Spleen (tissue), 13 donors: ENCODE results near the gene IGF1. TPM values are rescaled to one million over a fixed set of nuclear protein-coding genes. Genes with fewer than 3 reads are reported as not detected.

Experiments
- DNase-seq: peaks from one replicate; pipeline ENCODE4 v3.0.0-alpha.2; 2020
- H3K27ac ChIP-seq, 8 donors: fragments of 200-600 bp; sonication (generic) in 7 of 8; 1 replicate in 4 of 8; 2 replicates in 4 of 8; pipeline versions ENCODE4 v1.5.0 to v1.8.0; 2016 to 2021; ENCODE audit warnings: inconsistent platforms in 4 of 8, mild to moderate bottlenecking in 4 of 8, moderate library complexity in 1 of 8
- H3K27me3 ChIP-seq, 7 donors: fragments of 200-600 bp; sonication (generic) in 6 of 7; replicated peaks in 1 of 7; 1 replicate in 4 of 7; 2 replicates in 3 of 7; pipeline versions ENCODE4 v1.5.0 to v1.8.0; 2016 to 2021; ENCODE audit warnings: inconsistent platforms in 3 of 7, mild to moderate bottlenecking in 1 of 7
- H3K36me3 ChIP-seq, 6 donors: fragments of 200-600 bp; sonication (generic) in 5 of 6; 1 replicate in 4 of 6; 2 replicates in 2 of 6; pipeline versions ENCODE4 v1.5.0 to v1.8.0; 2016 to 2021; ENCODE audit warnings: inconsistent platforms in 2 of 6
- H3K4me1 ChIP-seq, 6 donors: fragments of 200-600 bp; sonication (generic) in 5 of 6; 1 replicate in 3 of 6; 2 replicates in 3 of 6; pipeline versions ENCODE4 v1.5.0 to v1.8.0; 2016 to 2021; ENCODE audit warnings: inconsistent platforms in 3 of 6
- H3K4me3 ChIP-seq, 8 donors: fragments of 200-600 bp; sonication (generic) in 7 of 8; 1 replicate in 4 of 8; 2 replicates in 4 of 8; pipeline versions ENCODE4 v1.5.0 to v1.8.0; 2016 to 2021; ENCODE audit warnings: inconsistent platforms in 4 of 8, mild to moderate bottlenecking in 4 of 8, moderate library complexity in 2 of 8
- H3K9me3 ChIP-seq, 8 donors: fragments of 200-600 bp; sonication (generic) in 7 of 8; 1 replicate in 4 of 8; 2 replicates in 4 of 8; pipeline versions ENCODE4 v1.5.0 to v1.8.0; 2016 to 2021; ENCODE audit warnings: inconsistent platforms in 4 of 8
- POLR2A ChIP-seq, 3 donors: fragments of 450-650 bp; IDR thresholded peaks; one replicate each; pipeline ENCODE4 v1.5.1; 2017; ENCODE audit warnings: antibody characterized with exemption in 3 of 3, mild to moderate bottlenecking in 1 of 3
- POLR2AphosphoS5 ChIP-seq, 3 donors: sonication (generic); formaldehyde crosslinking; IDR thresholded peaks; one replicate each; pipeline ENCODE4 v1.5.1; 2017; ENCODE audit warnings: antibody characterized with exemption in 3 of 3
- WGBS, 5 donors: extraction: QIAGEN DNeasy Blood & Tissue Kit in 3 of 5; methylation state at CpG; one replicate each; pipeline versions ENCODE4 v1.1.5 to v1.1.7; 2013 to 2018; 5-methylcytosine and 5-hydroxymethylcytosine counted together
- intact Hi-C: fragments of 100-400 bp; cut with DNase I; formaldehyde crosslinking; loops from one replicate; pipeline ENCODE4 v1.15.0; 2023; ENCODE audit warnings: low total_unique reads
- long read RNA-seq, 2 donors: transcript quantifications; one replicate each; lab custom pipeline, GENCODE V29; 2026
- polyA plus RNA-seq, 3 donors: library from polyadenylated mRNA; stranded (reverse); fragments of 200-250 nt; gene quantifications; one replicate each; pipeline ENCODE4 v1.2.1, GENCODE V29; 2013
- total RNA-seq, 7 donors: library from RNA; depleted of rRNA in 3 of 7; stranded (reverse); fragments of >200 nt in 3 of 7; fragmentation: NEBNext Ultra II Directional in 4 of 7; extraction: Animal tissue kit (Norgen Biotek cat#: 25700) in 4 of 7; gene quantifications; one replicate each; pipeline versions ENCODE4 v1.1.0 to v1.2.1, GENCODE V29; 2016 to 2021
- TF ChIP-seq, protein P1 (sequence below), 11 experiments: fragments of 200-600 bp in 7 of 11; fragments of 450-650 bp in 4 of 11; sonication (generic) in 4 of 11; IDR thresholded peaks in 8 of 11; conservative IDR thresholded peaks in 3 of 11; 1 replicate in 7 of 11; 2 replicates in 4 of 11; pipeline versions ENCODE4 v1.4.0 to v1.8.0; 2016 to 2021; ENCODE audit warnings: antibody characterized with exemption in 11 of 11, inconsistent platforms in 4 of 11, mild to moderate bottlenecking in 1 of 11
- donor health status: healthy with polysubstance abuse.
- donor health status: DM: no; HTN: no; CAD: no; lungs with moderate emphysema.
- donor health status: DM: no; HTN: no; CAD: no.
- donor health status: Bipolar disorder and iron deficiency.
- donor health status: healthy.
- donor health status: DM: no; HTN: no; CAD: no.
- donor health status: DM: yes; HTN: yes; CAD: no.

Gene IGF1
- total RNA-seq (10 to 100 TPM in 6 of 7 donors, 1 to 10 TPM in 1; 8.7 to 19.7 (median 11.5) TPM), polyA plus RNA-seq (1 to 10 TPM; 1.5 to 5.6 (median 4.2) TPM)
- long read RNA-seq, donor 1, full-length matches to known transcripts: 8 of 8 reads
- long read RNA-seq, donor 1, partial matches to known transcripts: 0 of 8 reads
- long read RNA-seq, donor 1, other reads (novel, unspliced or antisense): 0 of 8 reads
- long read RNA-seq, donor 2, full-length matches to known transcripts: 3 of 3 reads
- long read RNA-seq, donor 2, partial matches to known transcripts: 0 of 3 reads
- long read RNA-seq, donor 2, other reads (novel, unspliced or antisense): 0 of 3 reads

DNA sequence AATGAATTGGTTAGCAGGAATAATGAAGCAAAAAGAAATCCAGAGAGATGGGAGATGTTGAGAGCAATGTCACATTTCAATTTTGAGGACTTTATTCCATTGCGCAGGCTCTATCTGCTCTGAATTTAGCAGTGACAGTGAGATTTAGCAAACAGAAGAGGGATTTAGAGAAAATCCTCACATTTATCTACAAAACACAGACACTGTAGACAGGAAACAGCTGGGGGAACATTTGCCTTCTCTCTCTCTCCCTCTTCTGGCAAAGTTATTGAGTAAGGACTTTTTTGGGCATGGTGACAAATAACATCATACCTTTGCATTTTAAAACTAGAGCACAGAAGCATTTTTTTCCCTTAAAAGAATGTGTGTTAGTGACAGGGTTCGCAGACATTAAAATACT, at the start of gene IGF1:
IGF1 (minus strand) TSS at position 158 of the 400 bp plus-strand sequence. CDS start 182 bp downstream, outside the sequence.
- no peak for DNase-seq
- H3K27ac ChIP-seq: peak within 1 kb of the TSS; percentile 42 to 81 (median 58)
- no peak for TF ChIP-seq POLR2AphosphoS5 (IDR thresholded peaks at IDR 0.05)
- TF ChIP-seq, protein P1, sequence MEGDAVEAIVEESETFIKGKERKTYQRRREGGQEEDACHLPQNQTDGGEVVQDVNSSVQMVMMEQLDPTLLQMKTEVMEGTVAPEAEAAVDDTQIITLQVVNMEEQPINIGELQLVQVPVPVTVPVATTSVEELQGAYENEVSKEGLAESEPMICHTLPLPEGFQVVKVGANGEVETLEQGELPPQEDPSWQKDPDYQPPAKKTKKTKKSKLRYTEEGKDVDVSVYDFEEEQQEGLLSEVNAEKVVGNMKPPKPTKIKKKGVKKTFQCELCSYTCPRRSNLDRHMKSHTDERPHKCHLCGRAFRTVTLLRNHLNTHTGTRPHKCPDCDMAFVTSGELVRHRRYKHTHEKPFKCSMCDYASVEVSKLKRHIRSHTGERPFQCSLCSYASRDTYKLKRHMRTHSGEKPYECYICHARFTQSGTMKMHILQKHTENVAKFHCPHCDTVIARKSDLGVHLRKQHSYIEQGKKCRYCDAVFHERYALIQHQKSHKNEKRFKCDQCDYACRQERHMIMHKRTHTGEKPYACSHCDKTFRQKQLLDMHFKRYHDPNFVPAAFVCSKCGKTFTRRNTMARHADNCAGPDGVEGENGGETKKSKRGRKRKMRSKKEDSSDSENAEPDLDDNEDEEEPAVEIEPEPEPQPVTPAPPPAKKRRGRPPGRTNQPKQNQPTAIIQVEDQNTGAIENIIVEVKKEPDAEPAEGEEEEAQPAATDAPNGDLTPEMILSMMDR (IDR thresholded peaks at IDR 0.05 in 8 of 11, conservative IDR thresholded peaks at IDR 0.05 in 3 of 11): no peak
- no peak for TF ChIP-seq POLR2A (IDR thresholded peaks at IDR 0.05)
- H3K36me3 ChIP-seq: no peaks in the 10 kb centered on the region
- WGBS, 5 donors: 7 to 15% (median 13%) methylated on average over 2 of the region's 2 CpGs
- peaks cover 26 to 57% (median 47%) of the 10 kb centered on the region in 6 donors for H3K4me1 ChIP-seq
- H3K27me3 ChIP-seq: no peaks in the 10 kb centered on the region
- no peaks in the 10 kb centered on the region for H3K9me3 ChIP-seq
- intact Hi-C loops: loop anchor here (5.0 to 10.0 kb wide), 2 partner anchors 313 to 536 kb away; no protein-coding TSS in a partner anchor
- peak within 1 kb of the TSS; percentile 0 to 55 (median 22) for H3K4me3 ChIP-seq

DNA sequence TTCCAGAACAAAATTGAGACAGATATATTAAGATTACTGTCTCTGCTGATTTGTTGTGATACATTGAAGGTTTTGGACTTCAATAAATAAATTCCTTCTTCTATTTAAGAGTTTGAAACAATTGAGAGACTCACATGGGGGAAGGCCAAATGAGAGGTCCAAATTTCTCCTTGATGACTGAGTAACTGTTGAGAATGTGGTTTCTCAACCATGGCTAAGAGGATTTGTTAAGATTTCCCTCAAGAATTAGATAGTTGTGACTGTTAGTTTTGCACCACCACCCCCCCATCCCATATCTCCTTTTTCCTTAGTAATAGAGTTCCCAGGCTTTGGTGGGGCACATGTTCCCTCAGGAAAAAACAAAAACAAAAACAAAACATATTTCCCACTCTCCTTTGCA, 47.7 kb upstream of the IGF1 start:
- H3K36me3 ChIP-seq: no peaks in the 10 kb centered on the region
- intact Hi-C loops: no loop called here
- no peak overlapping the region for H3K4me3 ChIP-seq
- H3K9me3 ChIP-seq: no peaks in the 10 kb centered on the region
- no peaks in the 10 kb centered on the region for H3K4me1 ChIP-seq
- H3K27me3 ChIP-seq: no peaks in the 10 kb centered on the region
- H3K27ac ChIP-seq: no peak overlapping the region
- TF ChIP-seq POLR2A (IDR thresholded peaks at IDR 0.05) (no peak), POLR2AphosphoS5 (IDR thresholded peaks at IDR 0.05) (no peak)
- TF ChIP-seq, protein P1 (IDR thresholded peaks at IDR 0.05 in 8 of 11, conservative IDR thresholded peaks at IDR 0.05 in 3 of 11): no peak
- no peak for DNase-seq

DNA sequence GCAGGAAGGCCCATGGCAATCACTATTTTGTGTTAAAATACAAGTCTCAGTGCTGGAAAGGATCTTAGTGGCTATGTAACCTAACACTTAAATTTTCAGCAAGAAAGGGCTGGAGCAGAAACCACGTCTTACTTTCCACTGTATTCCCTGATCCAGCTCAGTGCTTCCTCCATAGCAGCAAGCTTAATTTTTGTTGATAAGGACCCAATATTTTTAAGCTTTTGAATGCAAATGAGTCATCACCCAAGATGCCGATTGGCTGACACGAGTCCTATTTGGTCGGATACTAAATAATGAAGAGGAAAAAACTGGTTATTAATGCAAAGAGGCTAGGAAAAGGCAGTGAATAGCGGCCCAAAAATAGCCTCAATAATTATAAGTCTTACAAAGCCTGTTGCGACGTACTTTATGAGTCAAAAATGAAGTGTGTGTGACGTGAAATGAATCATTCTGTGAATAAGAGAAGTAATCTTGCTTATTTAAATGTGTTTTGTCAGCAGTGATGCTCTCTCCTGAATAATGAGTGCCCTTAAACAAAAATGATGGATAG, 46.9 kb upstream of the IGF1 start:
- H3K9me3 ChIP-seq: no peaks in the 10 kb centered on the region
- no peaks in the 10 kb centered on the region for H3K36me3 ChIP-seq
- intact Hi-C loops: no loop called here
- no peak overlapping the region for H3K4me3 ChIP-seq
- no peaks in the 10 kb centered on the region for H3K27me3 ChIP-seq
- no peaks in the 10 kb centered on the region for H3K4me1 ChIP-seq
- 75 to 83% (median 79%) methylated on average over 8 of the region's 8 CpGs for WGBS, 5 donors
- no peak overlapping the region for H3K27ac ChIP-seq
- TF ChIP-seq POLR2A (IDR thresholded peaks at IDR 0.05) (no peak), POLR2AphosphoS5 (IDR thresholded peaks at IDR 0.05) (no peak)
- TF ChIP-seq, protein P1 (IDR thresholded peaks at IDR 0.05 in 8 of 11, conservative IDR thresholded peaks at IDR 0.05 in 3 of 11): no peak
- no peak for DNase-seq

DNA sequence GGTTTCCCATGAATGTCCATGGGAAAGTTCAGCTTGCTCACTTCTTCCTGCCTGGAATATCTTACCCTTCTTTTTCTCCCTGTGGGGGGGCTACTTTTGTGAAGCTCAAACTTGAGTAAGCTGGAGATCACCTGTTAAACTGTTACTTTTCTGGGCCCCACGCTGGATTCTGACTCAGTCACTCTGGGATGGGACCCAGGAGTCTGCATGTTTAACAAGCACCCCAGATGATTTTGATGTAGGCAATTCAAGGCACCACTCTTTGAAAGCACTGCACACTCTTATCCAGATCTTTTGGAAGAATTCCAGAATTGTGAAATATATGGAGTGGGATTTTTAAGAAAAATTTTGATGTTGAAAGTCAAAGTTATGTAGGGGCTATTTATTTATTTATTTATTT, 46.3 kb upstream of the IGF1 start:
- intact Hi-C loops: no loop called here
- H3K9me3 ChIP-seq: no peaks in the 10 kb centered on the region
- no peak overlapping the region for H3K27ac ChIP-seq
- H3K4me1 ChIP-seq: no peaks in the 10 kb centered on the region
- no peaks in the 10 kb centered on the region for H3K27me3 ChIP-seq
- TF ChIP-seq POLR2AphosphoS5 (IDR thresholded peaks at IDR 0.05): no peak
- TF ChIP-seq, protein P1 (IDR thresholded peaks at IDR 0.05 in 8 of 11, conservative IDR thresholded peaks at IDR 0.05 in 3 of 11): no peak
- TF ChIP-seq POLR2A (IDR thresholded peaks at IDR 0.05): no peak
- no peaks in the 10 kb centered on the region for H3K36me3 ChIP-seq
- H3K4me3 ChIP-seq: no peak overlapping the region
- no peak for DNase-seq
- 54 to 85% (median 78%) methylated on average over 1 of the region's 1 CpG for WGBS, 5 donors
